HG03097 (cell line): ENCODE measurements around the gene MAP2K3.

Source experiments
- ATAC-seq: cut with Tn5 transposase; IDR thresholded peaks from one replicate; pipeline ENCODE4 v1.9.1; 2021; ENCODE audit not compliant: unreplicated experiment, low FRiP score

The MAP2K3 gene

GRCh38 chr17:21252796-21253645 lies 31.5 kb upstream of the MAP2K3 start, which contains the start of gene NATD1:
Gene NATD1, minus strand, starts transcription at chr17:21253410. Its CDS starts 146 bp downstream, at chr17:21253264.
- ATAC-seq = peak; percentile 52

DNA sequence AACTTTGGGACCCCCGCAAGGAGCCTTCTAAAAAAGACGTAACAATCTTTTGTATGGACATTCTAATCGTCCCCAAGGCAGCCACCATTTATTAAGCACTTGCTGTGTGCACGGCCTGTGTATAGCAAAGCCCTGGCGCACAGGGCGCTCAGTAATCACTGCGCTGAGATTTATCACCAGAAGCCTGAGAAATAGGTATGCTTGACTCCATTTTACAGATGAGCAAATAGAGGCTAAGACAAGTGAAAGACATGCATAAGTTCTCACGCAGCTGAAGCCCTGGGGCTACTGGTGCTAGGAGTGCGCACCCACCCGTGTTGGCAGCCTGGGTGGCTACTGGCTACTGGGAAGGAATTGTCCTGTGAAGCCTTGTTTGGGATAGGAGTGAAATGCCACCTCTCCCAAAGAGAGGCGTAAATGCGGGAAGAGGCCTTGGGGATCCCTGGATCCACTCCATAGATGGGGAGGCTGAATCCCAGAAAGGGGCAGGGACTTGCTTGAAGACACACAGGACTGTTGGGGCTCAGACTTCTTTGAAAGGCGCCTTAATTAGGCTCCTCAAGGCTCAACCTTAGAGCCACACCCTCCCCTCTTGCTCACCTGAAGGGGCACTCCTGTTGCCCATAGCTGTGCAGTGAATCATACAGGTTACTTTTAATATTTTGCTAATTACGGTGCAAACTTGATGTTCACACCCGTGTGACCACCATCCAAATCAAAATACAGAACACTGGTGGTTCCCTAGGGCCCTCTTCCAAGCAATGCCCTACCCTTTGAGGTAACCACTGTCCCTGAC lies 30.7 kb upstream of the MAP2K3 start:
- ATAC-seq = no peak

GRCh38 chr17:21258593-21258992 lies 25.9 kb upstream of the MAP2K3 start:
- ATAC-seq = no peak

- no peak for ATAC-seq
Measured at GRCh38 chr17:21262259-21262993, 22.1 kb upstream of the MAP2K3 start.

DNA sequence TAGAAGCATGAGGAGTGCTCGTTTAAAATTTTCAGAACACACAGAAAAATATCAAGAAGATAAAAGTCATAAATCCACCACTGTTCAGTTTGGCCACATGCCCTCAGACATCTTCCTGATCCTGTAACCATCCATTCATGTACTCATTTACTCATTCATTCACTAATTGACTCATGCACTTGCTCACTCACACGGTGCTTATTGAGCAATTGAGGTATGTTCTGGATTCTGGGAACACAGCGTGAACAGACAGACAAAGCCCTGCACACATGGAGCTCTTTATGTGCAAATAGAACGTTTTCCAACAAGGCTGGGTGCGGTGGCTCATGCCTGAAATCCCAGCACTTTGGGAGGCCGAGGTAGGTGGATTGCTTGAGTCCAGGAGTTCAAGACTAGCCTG lies 21.1 kb upstream of the MAP2K3 start:
- ATAC-seq = no peak

- no peak for ATAC-seq
Measured at GRCh38 chr17:21268596-21269188, 15.8 kb upstream of the MAP2K3 start.

DNA sequence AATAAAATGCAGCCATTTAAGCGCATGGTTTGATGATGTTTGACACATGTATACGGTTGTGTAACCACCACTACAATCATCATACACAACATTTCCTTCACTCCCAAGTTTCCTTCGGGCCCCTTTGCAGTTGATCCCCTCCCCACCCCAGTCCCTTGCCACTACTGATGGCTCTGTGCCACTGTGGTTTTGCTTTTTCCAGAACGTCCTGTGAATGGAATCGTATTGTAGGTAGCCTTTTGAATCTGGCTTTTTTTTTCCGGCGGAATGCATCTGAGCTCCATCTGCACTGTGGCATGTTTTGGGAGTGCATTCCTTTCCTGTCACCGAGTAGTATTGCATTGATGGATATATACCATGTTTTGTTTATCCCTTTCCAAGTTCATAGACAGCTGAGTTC lies 15.1 kb upstream of the MAP2K3 start:
- ATAC-seq = no peak

- ATAC-seq = no peak
Measured at GRCh38 chr17:21271454-21272183, 12.9 kb upstream of the MAP2K3 start.

DNA sequence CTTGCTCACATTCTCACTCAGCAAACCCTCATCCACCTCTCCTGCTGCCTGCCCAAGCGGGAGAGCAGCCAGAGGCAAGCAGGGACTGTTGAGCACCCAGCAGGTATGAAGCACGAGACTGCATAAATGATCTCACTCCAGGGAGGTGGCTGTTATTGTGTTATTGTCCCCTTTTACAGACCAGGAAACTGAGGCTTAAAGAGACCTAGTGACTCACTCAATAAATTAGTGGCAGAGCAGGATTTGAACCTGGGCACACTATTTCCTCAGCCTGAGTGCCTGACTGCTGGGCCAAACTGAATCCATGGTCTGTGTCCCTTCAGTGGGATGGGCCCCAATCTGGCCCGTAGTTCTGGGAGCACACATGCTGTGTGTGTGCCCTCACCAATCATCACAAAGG lies 12.3 kb upstream of the MAP2K3 start:
- no peak for ATAC-seq

- no peak for ATAC-seq
Measured at GRCh38 chr17:21272881-21273792, 11.4 kb upstream of the MAP2K3 start.

DNA sequence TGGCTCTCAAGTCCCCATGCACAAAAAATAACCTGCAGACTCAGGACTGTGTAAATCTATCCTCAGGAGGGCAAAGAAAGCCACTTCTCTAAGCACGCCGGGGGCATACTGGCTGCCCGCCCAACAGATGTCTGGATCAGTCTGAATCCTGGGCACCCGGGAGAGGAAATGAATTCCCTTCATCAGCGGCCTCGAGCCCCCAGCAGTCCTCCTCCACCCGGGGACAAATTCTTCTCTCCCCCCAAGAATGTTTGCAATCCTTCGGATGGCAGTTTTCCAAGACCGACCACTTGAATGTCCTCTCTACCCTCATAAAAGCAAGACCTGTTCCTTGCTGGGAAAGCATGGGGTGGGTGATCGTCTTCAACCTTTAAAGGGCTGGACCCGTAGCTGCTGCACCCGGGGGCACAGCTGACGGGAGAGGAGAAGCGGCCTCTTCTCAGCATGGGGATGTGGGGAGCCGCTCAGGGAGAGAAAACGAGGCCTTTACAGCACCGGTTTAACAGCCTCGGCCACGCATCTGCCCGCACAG lies 9.4 kb upstream of the MAP2K3 start:
- ATAC-seq = no peak

GRCh38 chr17:21275579-21276263 lies 8.8 kb upstream of the MAP2K3 start:
- ATAC-seq = peak; percentile 92

- ATAC-seq = no peak
Measured at GRCh38 chr17:21276264-21276588, 8.3 kb upstream of the MAP2K3 start.

DNA sequence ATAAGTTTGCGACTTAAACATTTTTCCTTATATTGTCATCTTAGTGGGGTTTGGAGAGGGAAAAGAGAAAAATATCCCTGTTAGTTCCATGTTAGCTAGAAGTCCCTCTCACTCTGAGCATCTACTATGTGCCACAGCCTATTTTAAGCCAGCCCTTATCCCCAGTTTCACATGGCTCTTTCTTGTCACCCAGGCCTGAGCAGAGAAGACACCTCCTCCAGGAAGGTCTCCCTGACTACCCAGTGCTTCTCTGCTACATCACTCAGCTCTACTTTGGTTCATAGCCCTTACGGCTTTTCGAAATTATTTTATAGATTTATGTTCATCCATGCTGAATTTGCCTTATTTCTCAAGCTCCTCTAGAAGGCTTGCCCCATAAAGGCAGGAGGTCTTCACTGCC lies 7.2 kb upstream of the MAP2K3 start:
- ATAC-seq = no peak

DNA sequence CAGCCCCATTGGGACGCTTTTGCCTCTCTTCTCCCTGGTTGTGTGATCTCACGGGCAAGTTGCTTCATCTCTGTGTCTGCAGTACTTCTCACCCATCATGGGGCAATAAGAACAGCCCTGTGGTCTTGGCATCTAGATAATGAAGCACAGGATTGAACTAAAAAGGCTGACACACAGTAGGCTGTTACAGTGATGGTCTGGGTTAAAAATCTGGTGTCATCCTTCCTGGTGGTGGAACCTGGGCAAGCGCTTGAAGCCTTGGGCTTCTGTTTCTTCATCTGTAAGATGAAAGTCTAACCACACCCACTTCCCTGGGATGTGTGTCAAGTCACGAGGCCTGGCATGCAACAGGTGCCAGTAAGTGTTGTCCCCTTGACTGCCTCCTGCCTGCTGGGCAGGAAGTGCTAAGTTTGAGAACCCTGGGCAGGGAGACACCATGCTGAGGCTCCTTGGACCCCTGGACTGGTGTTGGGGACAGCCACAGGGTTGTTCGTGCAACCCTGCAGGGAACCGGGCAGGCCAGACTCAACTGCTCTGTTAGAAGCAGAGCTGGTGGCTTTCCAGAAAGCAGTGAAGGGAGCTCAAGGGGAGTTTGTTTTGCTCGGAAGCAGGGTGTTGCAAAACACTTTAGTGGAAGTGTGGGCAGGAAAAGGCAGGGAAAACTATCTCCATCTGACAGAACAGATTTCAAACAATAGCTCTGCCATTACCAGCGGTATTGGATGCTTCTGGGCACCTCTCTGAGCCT lies 5.9 kb upstream of the MAP2K3 start:
- no peak for ATAC-seq

DNA sequence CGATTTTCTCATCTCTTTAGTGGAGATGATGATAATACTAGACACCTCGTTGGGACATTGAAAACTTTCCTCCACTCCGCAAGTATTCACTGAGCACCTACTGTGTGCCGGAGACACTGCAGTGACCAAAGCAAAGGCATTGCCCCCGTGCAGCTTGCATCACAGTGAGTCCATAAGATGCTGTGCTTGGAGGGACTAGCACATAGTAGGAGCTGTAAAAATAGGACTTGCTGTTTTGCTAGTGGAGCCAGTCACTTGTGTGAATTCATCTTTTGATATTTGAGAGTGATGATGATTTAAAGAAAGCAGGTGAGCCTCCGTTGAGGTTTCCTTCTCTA lies 5.3 kb upstream of the MAP2K3 start:
- ATAC-seq = no peak

GRCh38 chr17:21279582-21279981 lies 4.9 kb upstream of the MAP2K3 start:
- no peak for ATAC-seq

DNA sequence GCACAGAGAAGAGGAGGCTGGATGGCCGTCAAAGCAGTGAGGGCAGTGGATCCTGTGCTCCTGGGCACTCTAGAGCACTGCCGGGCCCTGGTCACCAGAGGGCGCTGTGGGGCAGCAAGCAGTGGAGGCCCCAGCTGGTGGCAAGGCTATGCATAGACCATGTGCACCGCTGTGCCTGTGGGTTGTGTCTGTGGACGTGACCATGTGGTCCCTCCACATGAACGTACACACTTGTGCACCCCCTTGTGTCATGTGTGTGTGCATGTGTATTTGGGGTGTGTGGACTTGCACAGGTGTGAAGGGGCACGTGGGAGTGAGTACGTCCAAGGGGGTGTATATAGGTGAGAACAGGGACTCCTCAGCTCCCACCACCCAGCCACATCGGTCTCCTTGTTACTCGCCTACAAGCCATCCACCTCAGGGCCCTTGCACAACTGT lies 4.4 kb upstream of the MAP2K3 start:
- ATAC-seq = peak; percentile 34
